Activated CD4-positive, alpha-beta T cell treated with anti-CD3 and anti-CD28 coated beads, Interleukin-2, Interleukin-4, amounts not matched to agents 100 ng/mL and 50 ng/mL, durations not matched to agents 16 hours and 8 hours (primary cell): ENCODE results near the gene HTR3B.
A peak's percentile ranks its signal among the peaks of the same experiment; 100 is the strongest.
"Not testable (repeated sequence)": the region's sequence is repeated elsewhere in the genome, so short reads cannot be mapped to it uniquely, and the experiment has no call there.

Experiments
- DNase-seq: peaks from one replicate; pipeline ENCODE4 v3.0.0-alpha.2; 2020; ENCODE audit warnings: low spot score

HTR3B gene, protein sequence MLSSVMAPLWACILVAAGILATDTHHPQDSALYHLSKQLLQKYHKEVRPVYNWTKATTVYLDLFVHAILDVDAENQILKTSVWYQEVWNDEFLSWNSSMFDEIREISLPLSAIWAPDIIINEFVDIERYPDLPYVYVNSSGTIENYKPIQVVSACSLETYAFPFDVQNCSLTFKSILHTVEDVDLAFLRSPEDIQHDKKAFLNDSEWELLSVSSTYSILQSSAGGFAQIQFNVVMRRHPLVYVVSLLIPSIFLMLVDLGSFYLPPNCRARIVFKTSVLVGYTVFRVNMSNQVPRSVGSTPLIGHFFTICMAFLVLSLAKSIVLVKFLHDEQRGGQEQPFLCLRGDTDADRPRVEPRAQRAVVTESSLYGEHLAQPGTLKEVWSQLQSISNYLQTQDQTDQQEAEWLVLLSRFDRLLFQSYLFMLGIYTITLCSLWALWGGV

GRCh38 chr11:113904379-113905101 lies at the start of gene HTR3B:
TSS of gene HTR3B (plus strand) at chr11:113904796. CDS start at chr11:113904934, 138 bp downstream.
- no peak for DNase-seq

DNA sequence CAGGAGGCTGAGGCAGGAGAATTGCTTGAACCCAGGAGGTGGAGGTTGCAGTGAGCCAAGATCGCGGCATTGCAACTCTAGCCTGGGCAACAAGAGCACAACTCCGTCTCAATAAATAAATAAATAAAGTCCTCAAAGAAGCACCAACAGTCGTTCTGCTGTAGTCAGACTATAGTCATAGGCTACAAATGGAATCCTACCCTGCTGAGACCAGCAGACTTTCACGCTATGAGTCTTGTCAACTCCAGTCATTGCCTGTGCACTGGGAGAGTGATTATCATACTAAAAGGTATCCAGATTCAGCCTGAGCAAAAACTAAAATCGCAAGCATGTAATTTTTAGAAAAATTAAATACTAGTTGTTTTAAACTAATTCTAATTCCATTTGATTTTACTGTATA lies 48.8 kb upstream of the HTR3B start:
- no peak for DNase-seq

GRCh38 chr11:113856966-113857759 lies 47.4 kb upstream of the HTR3B start:
- DNase-seq = no peak

DNA sequence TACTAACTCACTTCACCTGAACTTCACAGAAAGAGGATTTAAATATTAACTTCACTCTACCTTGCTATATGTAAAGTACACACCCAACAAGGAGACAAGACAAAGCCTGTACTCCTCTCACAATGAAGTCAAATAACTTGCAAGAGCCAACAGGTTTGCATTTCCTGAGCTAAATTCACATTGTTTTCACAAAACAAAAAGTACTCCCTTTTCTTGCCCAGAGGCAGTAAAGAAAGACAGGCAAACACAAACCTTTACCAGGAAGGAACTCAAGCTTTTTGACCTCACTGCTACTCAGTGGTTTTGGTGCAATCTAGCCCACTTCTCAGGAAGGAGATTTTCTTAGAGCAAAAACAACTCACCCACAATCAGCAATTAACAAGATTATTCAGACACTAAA lies 44.9 kb upstream of the HTR3B start:
- DNase-seq = no peak

- no peak for DNase-seq
Observed at GRCh38 chr11:113862435-113862834, 42.2 kb upstream of the HTR3B start.

- DNase-seq = no peak
Observed at GRCh38 chr11:113864410-113864809, 40.2 kb upstream of the HTR3B start.

DNA sequence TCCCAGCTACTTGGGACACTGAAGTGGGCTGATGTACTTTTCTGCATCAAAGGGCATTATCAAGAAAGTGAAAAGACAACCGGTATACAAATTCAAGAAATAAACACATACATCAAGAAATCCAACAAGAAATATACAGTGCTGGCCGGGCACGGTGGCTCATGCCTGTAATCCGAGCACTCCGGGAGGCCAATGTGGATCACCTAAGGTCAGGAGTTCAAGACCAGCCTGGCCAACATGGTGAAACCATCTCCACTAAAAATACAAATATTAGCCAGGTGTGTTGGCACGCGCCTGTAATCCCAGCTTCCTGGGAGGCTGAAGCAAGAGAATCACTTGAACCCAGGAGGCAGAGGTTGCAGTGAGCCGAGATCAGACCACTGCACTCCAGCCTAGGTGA lies 38.7 kb upstream of the HTR3B start:
- DNase-seq = no peak

DNA sequence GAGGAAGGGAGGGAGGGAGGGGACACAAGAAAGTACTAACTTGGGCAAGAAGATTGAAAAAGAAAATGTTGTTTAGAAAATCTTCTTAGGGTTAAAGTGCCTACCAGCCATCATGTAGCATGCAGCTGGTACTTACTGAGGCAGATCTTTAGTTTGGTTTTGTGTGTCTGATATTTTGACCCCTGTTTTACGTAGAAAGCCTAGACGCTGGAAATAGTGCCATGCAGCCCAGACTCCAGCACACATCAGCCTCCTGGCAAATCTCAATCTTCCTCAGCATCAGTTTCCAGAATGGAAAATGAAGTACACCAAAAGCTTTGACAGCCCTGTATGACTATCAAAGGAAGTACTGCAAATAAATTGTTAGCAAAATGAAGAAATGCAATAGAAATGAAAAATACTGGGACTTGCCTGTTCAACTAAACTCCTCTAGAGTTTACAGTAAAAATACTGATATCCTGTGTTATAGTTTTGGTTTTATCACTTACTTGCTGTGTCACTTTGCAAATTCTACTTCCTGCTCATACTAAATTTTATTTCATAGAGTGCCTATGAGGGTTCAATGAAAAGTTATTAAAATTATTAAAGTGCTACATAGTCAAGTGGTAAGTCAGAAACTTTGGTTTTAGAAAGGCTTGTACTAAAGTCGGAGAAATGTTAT lies 36.6 kb upstream of the HTR3B start:
- DNase-seq = no peak

GRCh38 chr11:113871336-113871735 lies 33.3 kb upstream of the HTR3B start:
- no peak for DNase-seq

- DNase-seq = no peak
Observed at GRCh38 chr11:113873236-113873626, 31.4 kb upstream of the HTR3B start.

GRCh38 chr11:113874096-113874495 lies 30.5 kb upstream of the HTR3B start:
- no peak for DNase-seq

GRCh38 chr11:113874581-113875233 lies 29.9 kb upstream of the HTR3B start:
- DNase-seq = peak; percentile 26

- DNase-seq = peak; percentile 90
Observed at GRCh38 chr11:113875234-113876073, 29.1 kb upstream of the HTR3B start, which contains the start of gene USP28. TSS of gene USP28 (minus strand) at chr11:113875572. CDS start at chr11:113875501, 71 bp downstream.

DNA sequence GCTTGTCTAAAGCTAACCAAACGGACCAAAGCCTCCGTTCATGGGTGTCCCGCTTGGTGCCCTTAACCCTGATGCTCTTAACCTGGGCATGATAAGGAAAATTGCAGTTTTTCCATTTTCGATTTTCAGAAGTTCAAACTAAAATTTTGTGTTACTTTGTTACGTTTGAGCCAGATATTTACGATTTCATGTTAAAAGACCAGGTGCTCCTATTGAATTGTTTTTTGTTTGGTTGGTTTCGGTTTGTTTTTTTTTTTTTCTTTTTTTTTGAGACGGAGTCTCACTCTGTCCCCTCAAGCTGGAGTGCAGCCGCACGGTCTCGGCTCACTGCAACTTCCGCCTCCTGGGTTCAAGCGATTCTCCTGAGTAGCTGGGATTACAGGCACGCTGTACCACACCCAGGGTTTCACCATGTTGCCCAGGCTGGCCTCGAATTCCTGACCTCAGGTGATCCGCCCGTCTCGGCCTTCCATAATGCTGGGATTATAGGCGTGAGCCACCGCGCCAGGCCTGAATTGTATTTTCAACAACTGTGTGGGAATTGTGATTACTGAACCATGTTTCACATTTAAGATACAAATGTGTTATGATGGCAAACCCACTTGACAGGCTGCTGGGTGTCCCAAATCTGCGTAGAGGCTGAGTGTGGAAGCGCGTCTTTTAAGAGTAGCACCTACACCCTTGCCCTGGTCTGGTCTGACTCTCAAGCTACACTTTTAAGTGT lies 28.4 kb upstream of the HTR3B start:
- no peak for DNase-seq

- DNase-seq = no peak
Observed at GRCh38 chr11:113876798-113877669, 27.6 kb upstream of the HTR3B start.

DNA sequence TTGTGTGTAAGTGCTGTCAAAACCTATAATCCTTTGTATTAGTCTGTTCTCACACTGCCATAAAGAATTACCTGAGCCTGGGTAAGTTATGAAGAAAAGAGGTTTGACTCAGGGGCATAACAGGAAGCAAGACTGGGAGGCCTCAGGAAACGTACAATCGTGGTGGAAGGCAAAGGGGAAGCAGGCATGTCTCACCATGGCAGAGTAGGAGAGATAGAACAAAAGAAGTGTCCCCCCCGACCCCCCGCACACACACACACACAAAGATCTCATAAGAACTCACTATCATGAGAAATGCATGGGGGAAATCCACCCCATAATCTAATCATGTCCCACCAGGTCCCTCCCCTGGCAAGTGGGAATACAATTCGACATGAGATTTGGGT lies 26.9 kb upstream of the HTR3B start:
- DNase-seq = no peak

GRCh38 chr11:113879446-113879845 lies 25.1 kb upstream of the HTR3B start:
- DNase-seq = not testable (repeated sequence)

DNA sequence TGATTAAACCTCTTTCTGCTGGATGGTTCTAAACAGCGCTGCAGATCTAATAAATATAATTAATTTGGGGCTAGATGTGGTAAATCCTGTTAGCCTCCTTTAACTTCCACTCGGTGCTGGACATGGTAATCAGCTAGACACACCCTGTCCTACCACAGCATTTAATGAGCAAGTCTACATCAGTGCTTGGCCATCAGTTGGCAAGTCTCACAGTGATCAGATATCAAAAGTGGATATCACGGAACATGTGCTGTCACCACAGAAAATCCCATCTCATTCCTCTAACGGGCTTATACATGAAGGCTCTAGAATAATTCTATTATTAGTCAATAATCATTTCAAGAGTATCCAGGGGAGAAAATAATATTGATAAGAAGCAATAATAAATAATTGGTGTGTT lies 23.6 kb upstream of the HTR3B start:
- no peak for DNase-seq

DNA sequence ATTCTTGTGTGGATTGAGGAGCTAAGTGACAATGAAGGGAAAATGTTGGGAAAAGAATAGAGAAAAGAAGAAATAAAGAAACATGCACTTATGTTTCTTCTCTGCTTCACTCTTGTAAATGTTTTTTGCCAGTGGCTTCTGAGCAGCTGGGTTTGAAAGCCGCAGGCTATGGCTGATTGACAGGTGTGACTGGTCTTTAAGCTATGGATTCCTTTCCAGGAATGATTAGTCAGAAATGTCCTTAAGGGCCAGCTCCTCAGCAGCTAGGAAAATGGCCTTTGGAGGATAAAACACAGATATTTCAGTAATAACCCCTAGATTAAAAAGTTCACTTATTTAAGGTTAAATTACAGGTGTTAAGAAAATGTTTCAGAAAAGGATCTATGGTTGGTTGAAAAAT lies 22.7 kb upstream of the HTR3B start:
- DNase-seq = no peak
